ENCODE measurements around the gene EXD1. TPM values are rescaled to one million over a fixed set of nuclear protein-coding genes. Genes with fewer than 3 reads are reported as not detected.

EXD1 gene
- total RNA-seq, 1 experiment from 2014 or later: not detected

DNA sequence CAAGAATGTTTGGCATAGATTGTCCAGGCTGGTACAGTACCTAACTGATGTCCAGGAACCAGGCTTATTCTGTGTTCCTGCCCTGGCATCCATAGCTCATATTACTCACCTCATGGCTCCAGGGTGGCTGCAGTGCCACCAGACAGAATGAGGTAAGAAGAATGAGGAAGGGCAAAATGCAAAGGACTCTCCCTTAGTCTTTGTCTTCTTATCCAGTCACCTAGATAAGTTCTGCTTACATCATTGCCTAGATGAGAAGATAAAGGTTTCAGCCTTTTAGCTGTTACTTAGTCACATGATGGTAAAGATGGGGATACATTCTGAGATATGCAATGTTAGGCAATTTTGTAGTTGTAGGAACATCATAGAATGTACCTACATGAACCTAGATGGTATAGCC lies 46.3 kb upstream of the EXD1 start:
- no peaks in the 10 kb centered on the region for H3K27me3 ChIP-seq (ENCODE audit: insufficient read depth, low read length)
- no peak overlapping the region for H3K4me2 ChIP-seq (ENCODE audit: low read length)
- H4K20me1 ChIP-seq (ENCODE audit: insufficient read depth): no peaks in the 10 kb centered on the region
- no peak overlapping the region for H3K9ac ChIP-seq (ENCODE audit: low read length)
- CTCF ChIA-PET: no interaction called here
- H3K36me3 ChIP-seq (ENCODE audit: control insufficient read depth in 1 of 2, insufficient read depth in 2 of 2, low read length in 2 of 2): peaks cover 6 to 10% of the 10 kb centered on the region in 2 experiments; a peak in 2 of 4 replicates
- H3K9me3 ChIP-seq (ENCODE audit: control insufficient read depth in 1 of 2, insufficient read depth in 1 of 2, low read depth in 1 of 2, low read length in 2 of 2): no peaks in the 10 kb centered on the region
- POLR2A ChIA-PET: no interaction called here
- TF ChIP-seq SP1 (IDR thresholded peaks at IDR 0.05; ENCODE audit: low read depth) (no peak), CEBPB (IDR thresholded peaks at IDR 0.05; ENCODE audit: low read depth) (no peak), SRF (IDR thresholded peaks at IDR 0.05; ENCODE audit: low read depth) (no peak), JUND (IDR thresholded peaks at IDR 0.05) (no peak), FOSL1 (IDR thresholded peaks at IDR 0.05; ENCODE audit: low read depth) (no peak), SIN3A (IDR thresholded peaks at IDR 0.05; ENCODE audit: low read depth) (no peak), CBX3 (IDR thresholded peaks at IDR 0.05; ENCODE audit: low read depth) (no peak), POLR2AphosphoS5 (IDR thresholded peaks at IDR 0.05; ENCODE audit: low read depth, low read length) (no peak), EZH2phosphoT487 (IDR thresholded peaks at IDR 0.05; ENCODE audit: borderline replicate concordance) (no peak), YY1 (IDR thresholded peaks at IDR 0.05; ENCODE audit: extremely low read depth, insufficient replicate concordance, low read depth, low read length) (no peak), ZNF274 (IDR thresholded peaks at IDR 0.05; ENCODE audit: low read depth, low read length) (no peak), RAD21 (IDR thresholded peaks at IDR 0.05; ENCODE audit: low read depth) (no peak), EZH2 (IDR thresholded peaks at IDR 0.05) (no peak), POLR2A (IDR thresholded peaks at IDR 0.05; ENCODE audit: borderline replicate concordance, extremely low read depth, insufficient read depth, insufficient read length) (no peak)
- TF ChIP-seq, protein P1, sequence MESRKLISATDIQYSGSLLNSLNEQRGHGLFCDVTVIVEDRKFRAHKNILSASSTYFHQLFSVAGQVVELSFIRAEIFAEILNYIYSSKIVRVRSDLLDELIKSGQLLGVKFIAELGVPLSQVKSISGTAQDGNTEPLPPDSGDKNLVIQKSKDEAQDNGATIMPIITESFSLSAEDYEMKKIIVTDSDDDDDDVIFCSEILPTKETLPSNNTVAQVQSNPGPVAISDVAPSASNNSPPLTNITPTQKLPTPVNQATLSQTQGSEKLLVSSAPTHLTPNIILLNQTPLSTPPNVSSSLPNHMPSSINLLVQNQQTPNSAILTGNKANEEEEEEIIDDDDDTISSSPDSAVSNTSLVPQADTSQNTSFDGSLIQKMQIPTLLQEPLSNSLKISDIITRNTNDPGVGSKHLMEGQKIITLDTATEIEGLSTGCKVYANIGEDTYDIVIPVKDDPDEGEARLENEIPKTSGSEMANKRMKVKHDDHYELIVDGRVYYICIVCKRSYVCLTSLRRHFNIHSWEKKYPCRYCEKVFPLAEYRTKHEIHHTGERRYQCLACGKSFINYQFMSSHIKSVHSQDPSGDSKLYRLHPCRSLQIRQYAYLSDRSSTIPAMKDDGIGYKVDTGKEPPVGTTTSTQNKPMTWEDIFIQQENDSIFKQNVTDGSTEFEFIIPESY (IDR thresholded peaks at IDR 0.05; ENCODE audit: extremely low read depth, insufficient replicate concordance, low read length): no peak
- TF ChIP-seq, protein P2, sequence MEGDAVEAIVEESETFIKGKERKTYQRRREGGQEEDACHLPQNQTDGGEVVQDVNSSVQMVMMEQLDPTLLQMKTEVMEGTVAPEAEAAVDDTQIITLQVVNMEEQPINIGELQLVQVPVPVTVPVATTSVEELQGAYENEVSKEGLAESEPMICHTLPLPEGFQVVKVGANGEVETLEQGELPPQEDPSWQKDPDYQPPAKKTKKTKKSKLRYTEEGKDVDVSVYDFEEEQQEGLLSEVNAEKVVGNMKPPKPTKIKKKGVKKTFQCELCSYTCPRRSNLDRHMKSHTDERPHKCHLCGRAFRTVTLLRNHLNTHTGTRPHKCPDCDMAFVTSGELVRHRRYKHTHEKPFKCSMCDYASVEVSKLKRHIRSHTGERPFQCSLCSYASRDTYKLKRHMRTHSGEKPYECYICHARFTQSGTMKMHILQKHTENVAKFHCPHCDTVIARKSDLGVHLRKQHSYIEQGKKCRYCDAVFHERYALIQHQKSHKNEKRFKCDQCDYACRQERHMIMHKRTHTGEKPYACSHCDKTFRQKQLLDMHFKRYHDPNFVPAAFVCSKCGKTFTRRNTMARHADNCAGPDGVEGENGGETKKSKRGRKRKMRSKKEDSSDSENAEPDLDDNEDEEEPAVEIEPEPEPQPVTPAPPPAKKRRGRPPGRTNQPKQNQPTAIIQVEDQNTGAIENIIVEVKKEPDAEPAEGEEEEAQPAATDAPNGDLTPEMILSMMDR (IDR thresholded peaks at IDR 0.05 in 2 of 3, conservative IDR thresholded peaks at IDR 0.05 in 1 of 3; ENCODE audit: borderline replicate concordance in 1 of 3, insufficient read depth in 1 of 3, low read depth in 2 of 3, low read length in 2 of 3): no peak
- H3K4me1 ChIP-seq (ENCODE audit: control insufficient read depth in 1 of 2, insufficient read depth in 2 of 2, low read length in 2 of 2): 0 out of 4 replicates have a peak, but pooled peaks cover 0 to 5% of the 10 kb centered on the region in 2 experiments
- BruUV-seq (replicated peaks): no TSS peak
- intact Hi-C loops (cut with micrococcal nuclease): no loop called here
- H3K79me2 ChIP-seq (ENCODE audit: insufficient read depth, low read length): no peaks in the 10 kb centered on the region
- H2AFZ ChIP-seq (ENCODE audit: low read depth, low read length, poor library complexity, severe bottlenecking): no peak overlapping the region
- RAD21 ChIA-PET (ENCODE audit: low non-redundant PET in 1 of 2, low total read pairs in 2 of 2, uncharacterized antibody in 2 of 2, unreplicated experiment in 2 of 2): interaction anchor here in 1 of 2 experiments (0.6 kb wide), 1 partner anchor 84 kb away, joined by 7 read pairs; no protein-coding TSS in a partner anchor
- no peaks in the 10 kb centered on the region for H3K9me2 ChIP-seq (ENCODE audit: insufficient read depth)
- ATAC-seq: no peak
- no peak overlapping the region for H3K4me3 ChIP-seq (replicated peaks in 1 of 2; ENCODE audit: low read depth in 1 of 2, low read length in 2 of 2)
- H3K27ac ChIP-seq (ENCODE audit: low read depth, low read length): no peak overlapping the region
- DNase-seq (ENCODE audit: low read depth, low spot score): no peak
